Right ventricle myocardium inferior (tissue), 1 donor: Measurements from ENCODE around the gene FEN1. TPM values are rescaled to one million over a fixed set of nuclear protein-coding genes. Genes with fewer than 3 reads are reported as not detected.

ENCODE experiments used
- ATAC-seq: fragments of 200-7000 bp; cut with Tn5 transposase; one replicate; pipeline ENCODE4 v1.9.1; 2020; ENCODE audit warnings: mild to moderate bottlenecking, moderate library complexity
- DNase-seq: peaks from one replicate; pipeline ENCODE4 v3.0.0; 2021; ENCODE audit errors: missing footprints
- intact Hi-C: fragments of 100-400 bp; cut with DNase I; formaldehyde crosslinking; loops from one replicate; pipeline ENCODE4 v1.11.0; 2022
- total RNA-seq: library from RNA; stranded (reverse); fragmentation: NEBNext Ultra II Directional; extraction: Animal tissue kit (Norgen Biotek cat#: 25700); gene quantifications from one replicate; pipeline ENCODE4 v1.2.1, GENCODE V29; 2021
- donor health status: DM: no; HTN: yes; CAD: no; lungs with severe emphysema.

FEN1 gene
- total RNA-seq, 1 donor from 2014 or later: 7.0 TPM

GRCh38 chr11:61783717-61784505 lies 8.8 kb upstream of the FEN1 start:
- DNase-seq: no peak

GRCh38 chr11:61784506-61784805 lies 8.3 kb upstream of the FEN1 start:
- intact Hi-C loops: no loop called here
- DNase-seq: peak; percentile 34
- ATAC-seq: no peak

More at GRCh38 chr11:61783717-61784505, 8.8 kb upstream of the FEN1 start:
- intact Hi-C loops: no loop called here
- no peak for ATAC-seq

DNA sequence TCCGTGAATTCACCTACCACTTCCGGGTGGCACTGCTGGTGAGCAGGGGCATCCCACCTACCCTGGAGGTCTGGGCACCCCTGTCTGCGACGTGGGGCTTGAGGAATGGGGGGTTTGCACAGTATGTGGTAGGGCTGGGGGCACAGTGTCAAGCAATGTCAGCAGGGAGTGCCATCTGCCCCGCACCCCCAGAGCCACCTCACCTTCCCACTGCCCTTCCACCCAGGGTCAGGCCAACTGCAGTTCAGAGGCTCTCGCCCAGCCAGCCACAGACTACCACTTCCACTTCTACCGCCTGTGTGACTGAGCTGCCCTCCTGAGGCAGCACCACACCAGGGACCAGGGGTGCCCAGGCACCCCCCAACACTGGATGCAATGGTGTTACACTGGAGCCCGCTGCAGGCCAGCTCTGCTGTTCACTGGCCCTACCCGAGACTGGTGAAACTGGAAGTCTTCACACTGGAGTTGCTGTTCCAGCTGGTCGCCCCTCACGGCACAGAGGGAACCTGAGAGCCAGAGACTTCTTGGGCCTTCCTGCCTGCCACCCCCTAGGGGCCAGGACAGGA lies 6.8 kb upstream of the FEN1 start:
- peak; percentile 37 for DNase-seq

DNA sequence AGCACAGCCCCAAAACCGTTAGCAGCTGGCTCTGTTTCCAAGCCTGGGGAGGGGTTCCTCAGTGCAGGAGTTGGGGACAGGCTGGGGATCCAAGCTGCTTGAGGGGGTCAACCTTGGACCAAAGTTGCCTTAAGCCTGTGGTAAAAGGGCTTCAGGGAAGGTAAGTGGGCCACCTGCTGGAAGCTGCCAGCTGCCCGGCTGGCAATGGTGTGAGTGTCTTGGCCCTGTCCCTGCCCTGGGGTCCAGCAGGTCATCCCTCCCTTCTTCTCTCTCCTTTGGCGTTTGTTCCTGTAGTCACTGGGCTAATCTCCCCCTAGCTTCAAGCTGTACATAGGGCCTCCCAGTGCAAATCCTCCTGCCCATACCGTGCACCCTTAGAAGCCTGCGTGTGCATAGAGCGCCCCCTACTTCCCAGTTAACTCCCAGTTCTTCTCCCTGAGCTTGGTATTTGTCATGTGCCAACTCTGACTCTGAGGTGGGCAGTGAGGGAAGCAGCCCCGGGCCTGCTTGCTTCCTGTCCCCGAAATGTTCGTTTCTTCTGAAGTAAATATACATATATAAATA lies 4.7 kb upstream of the FEN1 start:
- intact Hi-C loops: no loop called here
- DNase-seq (peak; percentile 23), ATAC-seq (no peak)

More for the DNA sequence above, 6.8 kb upstream of the FEN1 start:
- ATAC-seq: no peak
- intact Hi-C loops: no loop called here

DNA sequence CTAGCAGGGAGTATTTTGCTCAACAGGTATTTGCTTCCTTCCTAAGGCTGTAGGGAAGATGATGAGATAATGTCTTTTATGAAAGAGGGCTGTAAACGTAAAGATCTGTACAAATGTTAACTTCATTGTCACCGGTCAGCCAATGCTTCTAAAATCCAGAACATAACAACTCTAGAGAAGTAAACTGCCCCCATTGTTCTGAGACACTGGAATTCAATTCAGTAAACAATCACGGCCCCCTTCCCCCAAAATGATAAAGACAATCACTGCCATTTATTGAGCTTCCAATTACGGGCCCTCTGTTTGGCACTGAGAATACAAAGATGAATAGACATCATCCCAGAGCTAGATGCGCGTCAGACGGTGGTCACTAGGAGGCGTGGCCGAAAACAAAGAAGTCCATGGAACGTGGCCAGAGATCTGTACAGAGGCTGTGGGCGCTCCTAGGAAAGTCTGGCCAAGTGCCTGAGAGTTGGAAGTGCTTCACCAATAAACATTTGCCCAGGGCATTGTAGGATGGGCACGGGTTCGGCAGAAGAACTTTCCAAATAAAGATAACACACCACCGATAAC lies 888 bp upstream of the FEN1 start:
- ATAC-seq: peak; percentile 26
- peak; percentile 70 for DNase-seq
- intact Hi-C loops: loop anchor here (2.0 kb wide), 2 partner anchors 291 to 317 kb away; no protein-coding TSS in a partner anchor

DNA sequence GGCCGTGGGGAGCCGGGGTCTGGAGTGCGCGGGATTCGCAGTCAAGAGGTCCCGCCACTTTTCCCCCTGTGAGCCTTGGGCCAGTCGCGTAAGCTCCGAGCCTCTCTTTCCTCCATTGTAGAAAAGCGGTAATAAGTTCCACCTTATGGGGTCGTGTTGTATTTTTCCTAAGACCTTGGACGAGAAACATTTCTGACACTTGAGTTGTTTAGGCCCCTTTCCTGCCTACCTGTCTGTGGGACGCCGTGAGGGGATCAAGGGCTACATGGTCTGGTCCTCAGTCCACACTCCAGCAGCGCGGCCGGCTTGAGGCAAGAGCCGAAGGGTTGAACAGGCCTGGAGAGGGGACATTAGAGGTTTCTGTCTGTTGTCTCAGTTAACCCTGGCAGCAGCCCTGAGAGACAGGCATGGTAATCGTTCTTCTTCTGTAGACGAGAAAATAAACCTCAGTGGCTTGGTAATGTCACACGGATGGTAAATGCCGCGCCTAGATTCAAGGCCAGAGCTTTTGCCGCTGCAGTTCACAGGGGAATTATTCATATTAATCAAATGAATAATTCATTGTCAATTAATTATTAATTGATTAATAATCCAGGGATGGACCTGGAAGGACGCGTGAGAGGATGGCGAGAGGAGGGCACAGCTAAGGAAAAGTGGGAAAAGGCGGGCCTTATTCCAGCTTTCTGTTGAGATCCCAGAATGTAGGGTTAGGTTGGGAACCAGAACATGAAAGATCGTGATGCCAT lies 545 bp downstream of the FEN1 start:
- DNase-seq (no peak), ATAC-seq (no peak)
- intact Hi-C loops: loop anchor here (2.0 kb wide), 2 partner anchors 290 to 316 kb away; no protein-coding TSS in a partner anchor

GRCh38 chr11:61793829-61794204 lies 1.1 kb downstream of the FEN1 start:
- ATAC-seq: no peak
- intact Hi-C loops: loop anchor here (2.0 kb wide), 2 partner anchors 289 to 315 kb away; no protein-coding TSS in a partner anchor
- DNase-seq: no peak

DNA sequence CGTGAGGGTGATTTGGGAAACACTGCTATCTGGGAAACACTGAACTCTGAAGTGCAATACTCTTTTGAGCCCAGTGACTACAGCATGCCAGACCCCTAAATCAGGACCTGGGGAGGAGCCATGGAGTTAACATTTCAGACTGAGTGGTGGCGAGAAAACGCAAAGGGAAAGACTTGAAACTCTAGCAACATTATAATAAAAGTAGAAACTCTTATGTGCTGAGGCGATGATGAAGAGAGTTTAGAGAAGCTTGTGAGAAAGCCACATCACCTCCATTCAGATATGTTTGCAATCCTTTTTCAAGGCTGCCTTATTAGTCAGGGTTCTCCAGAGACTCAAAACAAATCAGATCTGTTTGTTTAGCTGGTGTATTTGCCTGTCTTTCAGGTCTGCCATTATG lies 1.9 kb downstream of the FEN1 start:
- no peak for ATAC-seq
- no peak for DNase-seq
- intact Hi-C loops: no loop called here

DNA sequence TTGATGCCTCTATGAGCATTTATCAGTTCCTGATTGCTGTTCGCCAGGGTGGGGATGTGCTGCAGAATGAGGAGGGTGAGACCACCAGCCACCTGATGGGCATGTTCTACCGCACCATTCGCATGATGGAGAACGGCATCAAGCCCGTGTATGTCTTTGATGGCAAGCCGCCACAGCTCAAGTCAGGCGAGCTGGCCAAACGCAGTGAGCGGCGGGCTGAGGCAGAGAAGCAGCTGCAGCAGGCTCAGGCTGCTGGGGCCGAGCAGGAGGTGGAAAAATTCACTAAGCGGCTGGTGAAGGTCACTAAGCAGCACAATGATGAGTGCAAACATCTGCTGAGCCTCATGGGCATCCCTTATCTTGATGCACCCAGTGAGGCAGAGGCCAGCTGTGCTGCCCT lies 2.7 kb downstream of the FEN1 start:
- DNase-seq: peak; percentile 26

GRCh38 chr11:61795876-61796526 lies 3.3 kb downstream of the FEN1 start:
- no peak for DNase-seq
- ATAC-seq: no peak
- intact Hi-C loops: loop anchor here (2.0 to 5.0 kb wide), 3 partner anchors 75 to 151 kb away; no protein-coding TSS in a partner anchor

More for the DNA sequence above, 2.7 kb downstream of the FEN1 start:
- ATAC-seq: no peak
- intact Hi-C loops: loop anchor here (5.0 kb wide), 1 partner anchor 152 kb away; no protein-coding TSS in a partner anchor

DNA sequence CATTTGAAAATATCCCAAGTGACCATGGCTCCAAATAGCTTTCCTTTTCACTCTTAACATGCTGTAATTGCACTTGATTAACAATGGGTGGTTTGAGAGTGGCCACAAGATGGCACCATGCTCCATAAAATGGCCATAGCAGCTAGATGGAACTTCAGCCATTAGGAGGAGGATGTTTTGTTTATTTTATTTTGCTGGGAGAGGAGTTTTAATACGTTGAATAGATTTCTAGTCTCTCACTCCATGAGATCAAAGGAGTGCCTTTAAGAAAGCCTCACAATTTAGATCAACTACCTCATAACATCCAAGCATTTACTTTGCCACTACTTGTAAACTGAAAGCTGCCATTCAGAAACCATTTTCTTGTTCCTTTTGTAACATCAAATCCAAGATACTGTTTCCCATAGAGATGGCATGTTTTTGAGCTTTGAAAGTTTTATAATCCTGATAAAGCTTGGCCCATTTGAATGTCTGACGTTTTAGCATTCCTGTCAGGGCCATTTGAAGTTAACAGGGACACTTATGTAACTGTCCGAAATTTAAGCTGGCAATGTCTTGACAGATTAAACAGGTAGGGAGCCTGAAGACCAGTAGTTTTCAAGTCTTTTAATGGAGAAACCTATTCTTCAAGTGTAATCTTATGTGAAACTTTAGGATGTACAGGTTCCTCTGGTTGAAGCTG lies 4.7 kb downstream of the FEN1 start:
- DNase-seq (no peak), ATAC-seq (peak; percentile 43)
- intact Hi-C loops: loop anchor here (1.0 to 5.0 kb wide), 4 partner anchors 73 to 285 kb away; no protein-coding TSS in a partner anchor

GRCh38 chr11:61799665-61800284 lies 7.1 kb downstream of the FEN1 start:
- intact Hi-C loops: loop anchor here (5.0 kb wide), 1 partner anchor 148 kb away; no protein-coding TSS in a partner anchor
- ATAC-seq (no peak), DNase-seq (no peak)

DNA sequence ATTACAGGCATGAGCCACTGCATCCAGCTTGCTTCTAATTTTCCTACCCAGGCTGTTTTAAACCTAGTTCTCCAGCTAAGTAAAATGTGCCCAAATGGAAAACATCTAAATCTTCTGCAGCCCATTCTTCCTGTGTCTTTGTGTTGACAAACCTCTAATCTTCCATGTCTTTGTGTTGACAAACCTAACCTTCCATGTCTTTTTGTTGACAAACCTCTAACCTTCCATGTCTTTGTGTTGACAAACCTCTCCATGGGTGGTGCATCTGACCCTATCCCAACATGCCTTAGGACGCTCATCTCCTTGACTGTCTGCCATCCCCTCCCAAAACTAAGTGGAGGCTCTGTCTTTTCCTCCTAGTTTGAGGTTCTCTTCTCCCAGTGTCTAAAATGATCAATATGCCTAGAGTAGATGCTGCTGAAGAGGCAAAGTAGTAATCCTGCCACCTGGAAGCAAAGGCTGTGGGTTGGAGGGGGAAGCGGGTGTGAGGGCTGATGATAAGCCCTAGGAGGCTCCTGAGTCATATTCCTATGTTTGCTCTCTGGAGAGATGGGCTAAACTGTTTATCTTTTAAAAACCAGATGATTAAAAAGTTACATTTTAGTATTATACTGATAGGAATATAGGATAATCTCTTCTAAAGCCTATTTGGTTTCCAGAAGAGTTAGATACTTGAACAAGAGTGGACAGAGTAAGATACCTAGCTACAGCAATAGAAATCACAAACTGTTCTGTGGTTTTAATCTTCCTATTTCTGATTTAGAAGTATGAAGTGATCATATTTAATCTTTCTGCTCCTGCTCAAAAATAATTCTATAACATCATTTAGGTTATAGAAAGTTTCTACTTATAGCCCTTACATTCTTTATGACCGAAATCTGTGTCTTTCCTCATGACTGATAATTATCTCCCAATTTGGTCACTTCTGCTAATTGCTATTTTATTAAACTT lies 7.9 kb downstream of the FEN1 start:
- DNase-seq: no peak
- intact Hi-C loops: no loop called here
- no peak for ATAC-seq

DNA sequence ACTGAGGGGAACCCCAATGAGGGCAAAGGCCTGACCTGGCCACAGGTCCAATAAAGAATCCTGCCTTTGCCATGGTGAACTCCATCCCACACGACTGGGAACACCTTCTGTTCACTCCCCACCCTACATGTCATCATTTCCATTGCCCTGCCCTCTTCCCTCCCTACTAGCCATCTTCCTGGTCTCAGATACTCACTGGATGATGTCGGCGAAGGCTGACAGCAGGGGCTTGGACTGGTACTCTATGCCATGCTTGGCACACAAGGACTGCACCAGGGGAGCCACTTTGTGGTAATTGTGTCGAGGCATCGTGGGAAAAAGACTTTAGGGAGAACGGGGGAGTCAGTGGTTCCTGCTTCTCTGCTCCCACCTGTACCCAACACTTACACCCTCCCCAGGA lies 9.9 kb downstream of the FEN1 start:
- no peak for DNase-seq
- ATAC-seq: no peak
- intact Hi-C loops: no loop called here

DNA sequence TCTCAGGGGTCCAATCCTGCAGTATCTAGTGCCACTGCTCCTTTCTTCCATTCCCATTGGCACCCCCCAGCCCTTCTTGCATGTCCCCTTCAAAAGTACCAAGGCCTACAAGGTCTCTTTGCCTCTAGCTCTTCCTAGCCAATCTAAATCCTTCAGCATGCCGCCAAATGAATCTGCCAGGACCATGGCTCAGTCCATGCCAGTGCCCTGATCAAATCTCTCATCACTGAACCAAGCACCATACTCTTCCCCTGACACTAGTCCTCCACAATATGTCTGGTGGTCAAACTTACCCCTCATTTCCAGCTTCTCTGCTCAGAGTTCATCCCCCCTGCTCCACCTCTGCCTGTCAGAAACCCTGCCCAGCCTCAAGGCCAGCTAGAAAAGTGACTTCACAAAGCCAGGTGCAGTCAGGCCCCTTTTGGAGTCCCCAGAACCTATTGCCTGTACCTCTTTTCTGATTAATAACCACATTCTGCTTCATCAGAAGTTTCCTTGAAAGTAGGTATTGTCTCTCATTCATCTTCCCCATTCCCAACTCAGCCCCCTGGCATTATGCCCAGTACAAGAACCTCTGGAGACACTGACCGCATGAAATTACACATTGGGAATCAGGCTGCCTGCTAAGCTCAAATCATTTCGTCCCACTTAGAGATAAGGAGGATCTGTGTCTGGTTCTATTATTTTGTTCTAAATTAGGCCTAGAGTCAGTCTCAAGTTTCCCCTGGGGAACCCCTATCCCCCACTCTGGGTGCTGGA lies 11.4 kb downstream of the FEN1 start:
- DNase-seq: no peak
- no peak for ATAC-seq
- intact Hi-C loops: no loop called here

DNA sequence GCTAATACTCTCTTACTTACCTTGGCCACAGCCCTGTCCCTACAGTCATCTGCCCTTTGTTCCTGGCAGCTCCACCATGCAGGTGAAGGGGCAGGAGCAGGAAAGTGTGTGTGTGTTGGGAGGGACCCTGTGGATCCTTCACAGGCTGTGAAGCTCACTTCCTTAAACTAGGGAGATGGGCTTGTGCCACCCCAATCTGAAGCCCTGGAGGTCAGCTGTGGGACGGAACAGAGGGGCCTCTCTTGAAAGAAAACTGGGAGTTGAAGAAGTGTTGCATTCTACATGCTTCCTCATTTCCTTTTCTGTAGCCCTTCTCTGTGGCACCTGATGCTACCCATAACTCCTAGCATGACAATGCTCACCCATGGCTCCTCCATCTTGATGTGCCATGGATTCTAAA lies 12.4 kb downstream of the FEN1 start:
- ATAC-seq (no peak), DNase-seq (no peak)
- intact Hi-C loops: no loop called here
